ENCODE results near the gene LRMDA. TPM values are rescaled to one million over a fixed set of nuclear protein-coding genes. Genes with fewer than 3 reads are reported as not detected.

Gene LRMDA
- total RNA-seq, 1 donor from 2014 or later = 18.7 TPM

DNA sequence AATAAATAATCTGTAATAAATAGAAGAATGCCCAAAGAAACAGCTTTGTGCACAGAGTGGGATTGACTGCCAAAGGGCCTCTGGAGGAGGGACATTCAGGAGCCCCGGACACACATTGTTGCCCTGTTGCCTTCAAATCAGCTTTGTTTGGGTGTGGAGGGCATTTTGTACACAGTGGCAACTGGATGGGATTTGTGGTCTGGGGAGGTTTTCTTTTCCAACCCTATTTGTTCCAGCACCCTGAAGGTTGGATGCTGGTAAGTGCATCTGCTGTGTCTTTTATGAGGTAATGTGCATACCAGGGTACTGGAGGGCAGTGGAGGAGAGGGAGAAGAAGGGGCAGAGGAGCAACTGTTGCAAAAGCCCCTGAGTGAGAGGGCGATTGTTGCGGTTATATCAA is 6.3 kb downstream of the LRMDA start:
- no peak for DNase-seq (ENCODE audit: low read depth)
- TF ChIP-seq, protein P1, sequence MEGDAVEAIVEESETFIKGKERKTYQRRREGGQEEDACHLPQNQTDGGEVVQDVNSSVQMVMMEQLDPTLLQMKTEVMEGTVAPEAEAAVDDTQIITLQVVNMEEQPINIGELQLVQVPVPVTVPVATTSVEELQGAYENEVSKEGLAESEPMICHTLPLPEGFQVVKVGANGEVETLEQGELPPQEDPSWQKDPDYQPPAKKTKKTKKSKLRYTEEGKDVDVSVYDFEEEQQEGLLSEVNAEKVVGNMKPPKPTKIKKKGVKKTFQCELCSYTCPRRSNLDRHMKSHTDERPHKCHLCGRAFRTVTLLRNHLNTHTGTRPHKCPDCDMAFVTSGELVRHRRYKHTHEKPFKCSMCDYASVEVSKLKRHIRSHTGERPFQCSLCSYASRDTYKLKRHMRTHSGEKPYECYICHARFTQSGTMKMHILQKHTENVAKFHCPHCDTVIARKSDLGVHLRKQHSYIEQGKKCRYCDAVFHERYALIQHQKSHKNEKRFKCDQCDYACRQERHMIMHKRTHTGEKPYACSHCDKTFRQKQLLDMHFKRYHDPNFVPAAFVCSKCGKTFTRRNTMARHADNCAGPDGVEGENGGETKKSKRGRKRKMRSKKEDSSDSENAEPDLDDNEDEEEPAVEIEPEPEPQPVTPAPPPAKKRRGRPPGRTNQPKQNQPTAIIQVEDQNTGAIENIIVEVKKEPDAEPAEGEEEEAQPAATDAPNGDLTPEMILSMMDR (IDR thresholded peaks at IDR 0.05; ENCODE audit: insufficient read depth, low read length, poor library complexity, severe bottlenecking) = no peak
- H3K4me3 ChIP-seq (ENCODE audit: low read depth, low read length) = no peak overlapping the region
- no peaks in the 10 kb centered on the region for H3K27me3 ChIP-seq (ENCODE audit: control insufficient read depth, insufficient read depth, low read length)
- no peaks in the 10 kb centered on the region for H3K36me3 ChIP-seq (ENCODE audit: control insufficient read depth, insufficient read depth, low read length)

DNA sequence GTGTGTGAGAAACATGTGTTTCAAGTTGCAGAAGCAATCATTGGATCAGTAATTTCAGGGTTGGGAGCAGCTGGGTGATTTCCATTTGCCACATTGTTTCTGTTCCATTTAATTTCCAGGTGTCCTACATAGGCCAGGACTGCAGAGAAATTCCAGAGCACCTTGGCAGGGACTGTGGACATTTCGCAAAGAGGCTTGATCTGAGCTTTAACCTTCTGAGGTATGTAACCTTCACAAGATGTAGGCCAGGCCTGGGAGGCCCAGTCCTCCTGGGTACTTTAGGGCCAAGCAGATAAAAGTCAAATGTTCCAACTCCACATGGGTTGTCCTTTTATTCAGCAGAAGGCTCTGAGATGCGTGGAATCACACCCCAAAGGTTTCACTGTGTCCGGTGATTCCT is 6.9 kb downstream of the LRMDA start:
- Histone ChIP-seq H3K4me3 (ENCODE audit: low read depth, low read length) (no peak overlapping the region), H3K36me3 (ENCODE audit: control insufficient read depth, insufficient read depth, low read length) (no peaks in the 10 kb centered on the region), H3K27me3 (ENCODE audit: control insufficient read depth, insufficient read depth, low read length) (no peaks in the 10 kb centered on the region)
- TF ChIP-seq, protein P1 (IDR thresholded peaks at IDR 0.05; ENCODE audit: insufficient read depth, low read length, poor library complexity, severe bottlenecking) = no peak
- DNase-seq (ENCODE audit: low read depth) = no peak

GRCh38 chr10:75439811-75440210 is 8.4 kb downstream of the LRMDA start:
- no peak for DNase-seq (ENCODE audit: low read depth)
- Histone ChIP-seq H3K36me3 (ENCODE audit: control insufficient read depth, insufficient read depth, low read length) (no peaks in the 10 kb centered on the region), H3K27me3 (ENCODE audit: control insufficient read depth, insufficient read depth, low read length) (no peaks in the 10 kb centered on the region), H3K4me3 (ENCODE audit: low read depth, low read length) (no peak overlapping the region)
- TF ChIP-seq, protein P1 (IDR thresholded peaks at IDR 0.05; ENCODE audit: insufficient read depth, low read length, poor library complexity, severe bottlenecking) = no peak

DNA sequence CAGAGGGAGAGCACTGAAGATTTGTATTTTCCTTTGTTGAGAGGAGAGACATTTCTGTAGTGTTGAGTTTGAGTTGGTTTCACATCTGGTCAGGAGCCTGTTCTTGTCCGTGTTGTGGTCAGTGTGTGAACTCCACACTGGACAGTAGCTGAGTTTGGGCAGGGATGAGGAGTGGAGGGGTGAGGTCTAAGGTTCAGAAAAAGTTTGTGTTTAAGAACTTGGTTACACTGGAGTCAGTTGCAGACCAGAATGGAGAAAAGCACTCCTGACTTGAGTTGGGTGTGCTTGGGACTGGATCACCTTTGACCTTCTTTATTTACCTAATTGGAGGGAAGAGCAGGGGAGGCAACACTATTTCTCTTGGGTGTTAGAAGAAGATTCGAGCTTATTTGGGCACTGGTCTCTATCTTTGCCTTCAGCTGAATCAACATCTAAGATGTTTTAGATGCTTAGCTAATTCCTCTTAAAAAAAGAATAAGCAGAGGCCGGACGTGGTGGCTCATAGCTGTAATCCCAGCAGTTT is 8.9 kb downstream of the LRMDA start:
- no peaks in the 10 kb centered on the region for H3K27me3 ChIP-seq (ENCODE audit: control insufficient read depth, insufficient read depth, low read length)
- DNase-seq (ENCODE audit: low read depth) = no peak
- no peaks in the 10 kb centered on the region for H3K36me3 ChIP-seq (ENCODE audit: control insufficient read depth, insufficient read depth, low read length)
- H3K4me3 ChIP-seq (ENCODE audit: low read depth, low read length) = no peak overlapping the region
- TF ChIP-seq, protein P1 (IDR thresholded peaks at IDR 0.05; ENCODE audit: insufficient read depth, low read length, poor library complexity, severe bottlenecking) = no peak

DNA sequence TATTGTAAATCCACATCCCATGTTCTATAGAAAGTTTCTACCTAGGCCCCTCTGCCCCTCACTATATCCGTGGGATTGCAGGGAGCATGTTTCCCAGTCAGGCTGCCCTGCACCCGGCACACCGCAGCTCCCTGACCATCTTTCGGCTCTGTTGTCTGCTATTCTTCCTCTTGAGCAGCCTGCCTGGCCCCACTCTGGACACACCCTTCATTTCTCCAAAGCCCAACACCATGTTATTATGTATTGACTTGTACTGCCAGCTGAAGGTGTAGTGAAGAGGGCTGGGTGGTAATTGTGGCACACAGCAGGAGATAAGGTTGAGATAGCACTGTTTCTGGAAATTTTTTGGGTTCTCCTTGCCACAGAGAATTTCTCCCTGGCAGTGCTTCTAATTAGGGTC is 9.8 kb downstream of the LRMDA start:
- DNase-seq (ENCODE audit: low read depth) = no peak
- Histone ChIP-seq H3K27me3 (ENCODE audit: control insufficient read depth, insufficient read depth, low read length) (no peaks in the 10 kb centered on the region), H3K4me3 (ENCODE audit: low read depth, low read length) (no peak overlapping the region), H3K36me3 (ENCODE audit: control insufficient read depth, insufficient read depth, low read length) (no peaks in the 10 kb centered on the region)
- TF ChIP-seq, protein P1 (IDR thresholded peaks at IDR 0.05; ENCODE audit: insufficient read depth, low read length, poor library complexity, severe bottlenecking) = no peak

GRCh38 chr10:75441682-75442081 is 10.3 kb downstream of the LRMDA start:
- DNase-seq (ENCODE audit: low read depth) = no peak
- Histone ChIP-seq H3K27me3 (ENCODE audit: control insufficient read depth, insufficient read depth, low read length) (no peaks in the 10 kb centered on the region), H3K4me3 (ENCODE audit: low read depth, low read length) (no peak overlapping the region), H3K36me3 (ENCODE audit: control insufficient read depth, insufficient read depth, low read length) (no peaks in the 10 kb centered on the region)
- TF ChIP-seq, protein P1 (IDR thresholded peaks at IDR 0.05; ENCODE audit: insufficient read depth, low read length, poor library complexity, severe bottlenecking) = no peak
